ENCODE results near the gene TARS2. TPM values are rescaled to one million over a fixed set of nuclear protein-coding genes. Genes with fewer than 3 reads are reported as not detected.

Gene TARS2
- total RNA-seq, 1 experiment from 2014 or later, result 44.8 TPM

- H3K36me3 ChIP-seq (ENCODE audit: low read depth), result no peaks in the 10 kb centered on the region
- intact Hi-C loops (cut with micrococcal nuclease; ENCODE audit: unreplicated experiment), result loop anchor here (5.0 kb wide), 2 partner anchors 47 to 72 kb away; partner anchors contain the start of gene TARS2
- ChIA-PET POLR2A (ENCODE audit: unreplicated experiment) (interaction anchor here (0.6 kb wide), 1 partner anchor 19 kb away, joined by 8 read pairs; the partner anchor contains the start of gene FALEC), CTCF (interaction anchor here (0.6 kb wide), 1 partner anchor 158 kb away, joined by 3 read pairs; no protein-coding TSS in a partner anchor)
- H3K4me3 ChIP-seq, result no peak overlapping the region
- DNase-seq, result no peak
- H3K79me2 ChIP-seq (ENCODE audit: low read depth), result no peaks in the 10 kb centered on the region
- BruUV-seq (replicated peaks), result no TSS peak
- H3K27ac ChIP-seq, result no peak overlapping the region
- H3K9me3 ChIP-seq (ENCODE audit: insufficient read depth, low read depth), result no peaks in the 10 kb centered on the region
- H2AFZ ChIP-seq, result no peak overlapping the region
- TF ChIP-seq CTCF (conservative IDR thresholded peaks at IDR 0.05) (no peak), EZH2 (IDR thresholded peaks at IDR 0.05; ENCODE audit: low read depth) (no peak)
- H3K27me3 ChIP-seq (ENCODE audit: insufficient read depth, low read depth), result no peaks in the 10 kb centered on the region
- peaks cover 33% of the 10 kb centered on the region for H3K4me1 ChIP-seq (replicated peaks; ENCODE audit: insufficient read depth)
- H4K20me1 ChIP-seq (ENCODE audit: insufficient read depth), result no peaks in the 10 kb centered on the region
- H3K4me2 ChIP-seq, result no peak overlapping the region
- H3K9me2 ChIP-seq (ENCODE audit: insufficient read depth), result no peaks in the 10 kb centered on the region
- H3F3A ChIP-seq (ENCODE audit: insufficient read depth, low read depth), result peaks cover 23% of the 10 kb centered on the region; the same call in 1 of the 2 replicates
Measured at GRCh38 chr1:150534002-150534401, 46.8 kb downstream of the TARS2 start.

- CTCF ChIA-PET, result interaction anchor here (1.4 kb wide), 1 partner anchor 15 kb away, joined by 4 read pairs; no protein-coding TSS in a partner anchor
- TSS peak; percentile 27 for BruUV-seq (replicated peaks)
- H3F3A ChIP-seq (ENCODE audit: insufficient read depth, low read depth), result peaks cover 23% of the 10 kb centered on the region; the same call in 1 of the 2 replicates
- H3K9me3 ChIP-seq (ENCODE audit: insufficient read depth, low read depth), result no peaks in the 10 kb centered on the region
- H2AFZ ChIP-seq, result no peak overlapping the region
- H3K9me2 ChIP-seq (ENCODE audit: insufficient read depth), result no peaks in the 10 kb centered on the region
- H3K4me2 ChIP-seq, result peak overlapping the region; percentile 11; the same call in 1 of the 2 replicates
- H3K36me3 ChIP-seq (ENCODE audit: low read depth), result no peaks in the 10 kb centered on the region
- POLR2A ChIA-PET (ENCODE audit: unreplicated experiment), result interaction anchor here (0.5 to 1.7 kb wide), 5 partner anchors 13 to 514 kb away, joined by 3 to 6 read pairs (median 5); partner anchors contain the start of gene GOLPH3L
- no peaks in the 10 kb centered on the region for H3K79me2 ChIP-seq (ENCODE audit: low read depth)
- intact Hi-C loops (cut with micrococcal nuclease; ENCODE audit: unreplicated experiment), result no loop called here
- TF ChIP-seq CTCF (conservative IDR thresholded peaks at IDR 0.05), result no peak
- no peaks in the 10 kb centered on the region for H3K27me3 ChIP-seq (ENCODE audit: insufficient read depth, low read depth)
- peaks cover 33% of the 10 kb centered on the region for H3K4me1 ChIP-seq (replicated peaks; ENCODE audit: insufficient read depth)
- DNase-seq, result peak; percentile 58 to 81
- H3K27ac ChIP-seq, result peak overlapping the region; percentile 30; the same call in 1 of the 2 replicates
- H4K20me1 ChIP-seq (ENCODE audit: insufficient read depth), result no peaks in the 10 kb centered on the region
- no peak overlapping the region for H3K4me3 ChIP-seq
Measured at GRCh38 chr1:150535511-150536287, 48.5 kb downstream of the TARS2 start.

GRCh38 chr1:150536836-150537731 lies 49.9 kb downstream of the TARS2 start:
- H2AFZ ChIP-seq, result no peak overlapping the region
- H3K9me3 ChIP-seq (ENCODE audit: insufficient read depth, low read depth), result no peaks in the 10 kb centered on the region
- peak in 1 of 2 experiments; percentile 64 for DNase-seq
- peaks cover 23% of the 10 kb centered on the region; the same call in 1 of the 2 replicates for H3F3A ChIP-seq (ENCODE audit: insufficient read depth, low read depth)
- no peak overlapping the region for H3K4me3 ChIP-seq
- no peaks in the 10 kb centered on the region for H3K27me3 ChIP-seq (ENCODE audit: insufficient read depth, low read depth)
- TF ChIP-seq CTCF (conservative IDR thresholded peaks at IDR 0.05) (no peak), EZH2 (IDR thresholded peaks at IDR 0.05; ENCODE audit: low read depth) (no peak)
- BruUV-seq (replicated peaks), result no TSS peak
- CTCF ChIA-PET, result interaction anchor here (0.6 to 1.8 kb wide), 4 partner anchors 8 to 422 kb away, joined by 4 to 11 read pairs (median 5); no protein-coding TSS in a partner anchor
- intact Hi-C loops (cut with micrococcal nuclease; ENCODE audit: unreplicated experiment), result no loop called here
- H4K20me1 ChIP-seq (ENCODE audit: insufficient read depth), result no peaks in the 10 kb centered on the region
- no peaks in the 10 kb centered on the region for H3K36me3 ChIP-seq (ENCODE audit: low read depth)
- H3K9me2 ChIP-seq (ENCODE audit: insufficient read depth), result no peaks in the 10 kb centered on the region
- H3K4me2 ChIP-seq, result peak overlapping the region; percentile 53; the same call in 1 of the 2 replicates
- H3K79me2 ChIP-seq (ENCODE audit: low read depth), result no peaks in the 10 kb centered on the region
- POLR2A ChIA-PET (ENCODE audit: unreplicated experiment), result interaction anchor here (0.5 to 1.7 kb wide), 6 partner anchors 11 to 650 kb away, joined by 3 to 15 read pairs (median 4); partner anchors contain the start of gene GOLPH3L
- H3K4me1 ChIP-seq (replicated peaks; ENCODE audit: insufficient read depth), result peaks cover 33% of the 10 kb centered on the region
- H3K27ac ChIP-seq, result no peak overlapping the region
